Measurements from ENCODE around the gene VAV3.

VAV3 gene

GRCh38 chr1:107691540-107691939, 273.4 kb downstream of the VAV3 start:
- DNase-seq (ENCODE audit: low read depth in 4 of 4, low spot score in 1 of 4): no peak

- DNase-seq (ENCODE audit: low read depth in 4 of 4, low spot score in 1 of 4): no peak
Observed at GRCh38 chr1:107690491-107690890, 274.5 kb downstream of the VAV3 start.

- no peak for DNase-seq (ENCODE audit: low read depth in 4 of 4, low spot score in 1 of 4)
Observed at GRCh38 chr1:107689733-107690132, 275.2 kb downstream of the VAV3 start.

- no peak for DNase-seq (ENCODE audit: low read depth in 4 of 4, low spot score in 1 of 4)
Observed at GRCh38 chr1:107689159-107689558, 275.8 kb downstream of the VAV3 start.

GRCh38 chr1:107687849-107688753, 276.9 kb downstream of the VAV3 start:
- no peak for DNase-seq (ENCODE audit: low read depth in 4 of 4, low spot score in 1 of 4)

- DNase-seq (ENCODE audit: low read depth in 4 of 4, low spot score in 1 of 4): no peak
Observed at GRCh38 chr1:107683683-107684082, 281.3 kb downstream of the VAV3 start.

GRCh38 chr1:107683191-107683657, 281.8 kb downstream of the VAV3 start:
- no peak for DNase-seq (ENCODE audit: low read depth in 4 of 4, low spot score in 1 of 4)

GRCh38 chr1:107682467-107682866, 282.5 kb downstream of the VAV3 start:
- DNase-seq (ENCODE audit: low read depth in 4 of 4, low spot score in 1 of 4): no peak

GRCh38 chr1:107681001-107681479, 283.9 kb downstream of the VAV3 start:
- DNase-seq (ENCODE audit: low read depth in 4 of 4, low spot score in 1 of 4): no peak

- DNase-seq (ENCODE audit: low read depth in 4 of 4, low spot score in 1 of 4): no peak
Observed at GRCh38 chr1:107680579-107680985, 284.4 kb downstream of the VAV3 start.

- DNase-seq (ENCODE audit: low read depth in 4 of 4, low spot score in 1 of 4): no peak
Observed at GRCh38 chr1:107679411-107679953, 285.5 kb downstream of the VAV3 start.

GRCh38 chr1:107678993-107679392, 286.0 kb downstream of the VAV3 start:
- no peak for DNase-seq (ENCODE audit: low read depth in 4 of 4, low spot score in 1 of 4)

- DNase-seq (ENCODE audit: low read depth in 4 of 4, low spot score in 1 of 4): no peak
Observed at GRCh38 chr1:107677697-107678096, 287.3 kb downstream of the VAV3 start.

GRCh38 chr1:107674486-107674885, 290.5 kb downstream of the VAV3 start:
- DNase-seq (ENCODE audit: low read depth in 4 of 4, low spot score in 1 of 4): no peak

GRCh38 chr1:107673006-107673405, 292.0 kb downstream of the VAV3 start:
- DNase-seq (ENCODE audit: low read depth in 4 of 4, low spot score in 1 of 4): no peak

- DNase-seq (ENCODE audit: low read depth in 4 of 4, low spot score in 1 of 4): no peak
Observed at GRCh38 chr1:107670397-107671040, 294.5 kb downstream of the VAV3 start.

GRCh38 chr1:107669996-107670395, 295.0 kb downstream of the VAV3 start:
- DNase-seq (ENCODE audit: low read depth in 4 of 4, low spot score in 1 of 4): no peak

- DNase-seq (ENCODE audit: low read depth in 4 of 4, low spot score in 1 of 4): no peak
Observed at GRCh38 chr1:107668762-107669161, 296.2 kb downstream of the VAV3 start.

GRCh38 chr1:107666493-107666892, 298.5 kb downstream of the VAV3 start:
- no peak for DNase-seq (ENCODE audit: low read depth in 4 of 4, low spot score in 1 of 4)

GRCh38 chr1:107664982-107665925, 299.7 kb downstream of the VAV3 start:
- no peak for DNase-seq (ENCODE audit: low read depth in 4 of 4, low spot score in 1 of 4)

- no peak for DNase-seq (ENCODE audit: low read depth in 4 of 4, low spot score in 1 of 4)
Observed at GRCh38 chr1:107662971-107663370, 302.0 kb downstream of the VAV3 start.

Measured in stimulated activated CD4-positive, alpha-beta T cell treated with anti-CD3 and anti-CD28 coated beads, Interleukin-1b, Interleukin-23, amount 100 ng/mL, for 24 hours (primary cell).